Measurements from ENCODE around the gene UBL5.
A peak's percentile ranks its signal among the peaks of the same experiment; 100 is the strongest.
"Not testable (repeated sequence)": the region's sequence is repeated elsewhere in the genome, so short reads cannot be mapped to it uniquely, and the experiment has no call there.

UBL5 gene

DNA sequence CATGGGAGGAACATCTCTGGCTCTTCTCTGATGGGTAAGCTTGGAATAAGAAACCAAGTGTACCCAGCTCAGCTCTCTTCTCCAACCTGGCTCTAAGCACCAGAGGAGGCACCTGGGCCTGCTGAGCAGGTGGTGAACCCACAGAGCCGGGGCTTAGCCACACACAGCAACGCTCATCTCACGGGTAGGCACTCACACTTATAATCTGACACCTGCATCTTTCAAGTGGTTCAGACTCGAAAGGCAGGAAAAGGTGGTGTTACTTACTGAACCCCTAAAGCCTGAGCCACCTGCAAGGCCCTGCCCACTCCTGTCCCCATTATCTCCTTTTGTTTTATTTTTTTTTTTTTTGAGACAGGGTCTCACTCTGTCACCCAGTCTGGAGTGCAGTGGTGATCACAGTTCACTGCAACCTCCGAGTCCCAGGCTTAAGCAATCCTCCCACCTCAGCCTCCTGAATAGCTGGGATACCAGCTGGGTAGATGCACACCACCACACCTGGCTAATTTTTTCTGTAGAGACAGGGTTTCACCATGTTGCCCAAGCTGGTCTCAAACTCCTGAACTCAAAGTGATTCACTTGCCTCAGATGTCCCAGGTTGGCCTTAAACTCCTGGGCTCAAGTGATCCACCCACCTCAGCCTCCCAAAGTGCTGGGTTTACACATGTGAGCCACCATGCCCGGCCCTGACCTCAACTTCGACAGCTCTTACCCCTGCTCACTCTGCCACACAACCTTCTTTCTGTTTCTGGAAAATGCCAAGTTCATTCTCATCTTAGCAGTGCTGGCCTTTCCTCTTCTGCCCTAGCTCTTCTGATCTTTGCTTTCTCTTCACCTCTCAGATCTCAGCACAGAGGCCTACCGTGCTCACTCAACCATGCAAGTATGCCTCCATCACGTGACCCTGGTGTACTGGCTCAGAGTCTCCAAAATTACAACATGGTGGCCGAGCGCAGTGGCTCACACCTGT is 18.6 kb upstream of the UBL5 start:
- peaks cover 38% of the 10 kb centered on the region for H3K36me3 ChIP-seq
- DNase-seq: no peak
- H3K27ac ChIP-seq: no peak overlapping the region
- no peaks in the 10 kb centered on the region for H3K27me3 ChIP-seq (ENCODE audit: insufficient read depth, low read depth, severe bottlenecking)
- no peak overlapping the region for H3K4me3 ChIP-seq (ENCODE audit: low read depth, low read length)
- TF ChIP-seq, protein P1, sequence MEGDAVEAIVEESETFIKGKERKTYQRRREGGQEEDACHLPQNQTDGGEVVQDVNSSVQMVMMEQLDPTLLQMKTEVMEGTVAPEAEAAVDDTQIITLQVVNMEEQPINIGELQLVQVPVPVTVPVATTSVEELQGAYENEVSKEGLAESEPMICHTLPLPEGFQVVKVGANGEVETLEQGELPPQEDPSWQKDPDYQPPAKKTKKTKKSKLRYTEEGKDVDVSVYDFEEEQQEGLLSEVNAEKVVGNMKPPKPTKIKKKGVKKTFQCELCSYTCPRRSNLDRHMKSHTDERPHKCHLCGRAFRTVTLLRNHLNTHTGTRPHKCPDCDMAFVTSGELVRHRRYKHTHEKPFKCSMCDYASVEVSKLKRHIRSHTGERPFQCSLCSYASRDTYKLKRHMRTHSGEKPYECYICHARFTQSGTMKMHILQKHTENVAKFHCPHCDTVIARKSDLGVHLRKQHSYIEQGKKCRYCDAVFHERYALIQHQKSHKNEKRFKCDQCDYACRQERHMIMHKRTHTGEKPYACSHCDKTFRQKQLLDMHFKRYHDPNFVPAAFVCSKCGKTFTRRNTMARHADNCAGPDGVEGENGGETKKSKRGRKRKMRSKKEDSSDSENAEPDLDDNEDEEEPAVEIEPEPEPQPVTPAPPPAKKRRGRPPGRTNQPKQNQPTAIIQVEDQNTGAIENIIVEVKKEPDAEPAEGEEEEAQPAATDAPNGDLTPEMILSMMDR (IDR thresholded peaks at IDR 0.05; ENCODE audit: low read depth, low read length): no peak
- no peaks in the 10 kb centered on the region for H3K9me3 ChIP-seq (ENCODE audit: severe bottlenecking)

DNA sequence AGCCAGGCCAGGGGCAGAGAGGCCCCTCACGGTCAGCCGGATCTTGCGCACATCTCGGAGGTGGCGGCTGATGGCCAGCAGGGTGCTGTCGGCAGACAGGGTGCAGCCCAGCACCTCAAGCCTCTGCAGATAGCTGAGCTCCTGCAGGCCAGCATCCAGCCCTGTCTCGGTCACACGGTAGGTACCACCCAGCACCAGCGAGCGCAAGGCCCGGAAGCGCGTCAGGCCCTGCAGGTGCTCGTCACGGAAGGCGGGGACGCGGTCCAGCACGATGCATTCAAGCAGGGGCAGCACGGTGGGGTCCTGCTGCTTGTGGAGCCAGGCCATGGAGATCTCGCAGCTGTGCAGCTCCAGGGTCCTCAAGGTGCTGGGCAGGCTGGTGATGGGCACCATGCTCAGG is 16.6 kb upstream of the UBL5 start:
- DNase-seq: no peak
- no peak overlapping the region for H3K27ac ChIP-seq
- H3K4me3 ChIP-seq (ENCODE audit: low read depth, low read length): no peak overlapping the region
- H3K27me3 ChIP-seq (ENCODE audit: insufficient read depth, low read depth, severe bottlenecking): no peaks in the 10 kb centered on the region
- H3K36me3 ChIP-seq: peaks cover 47% of the 10 kb centered on the region
- TF ChIP-seq, protein P1 (IDR thresholded peaks at IDR 0.05; ENCODE audit: low read depth, low read length): no peak
- H3K9me3 ChIP-seq (ENCODE audit: severe bottlenecking): no peaks in the 10 kb centered on the region

DNA sequence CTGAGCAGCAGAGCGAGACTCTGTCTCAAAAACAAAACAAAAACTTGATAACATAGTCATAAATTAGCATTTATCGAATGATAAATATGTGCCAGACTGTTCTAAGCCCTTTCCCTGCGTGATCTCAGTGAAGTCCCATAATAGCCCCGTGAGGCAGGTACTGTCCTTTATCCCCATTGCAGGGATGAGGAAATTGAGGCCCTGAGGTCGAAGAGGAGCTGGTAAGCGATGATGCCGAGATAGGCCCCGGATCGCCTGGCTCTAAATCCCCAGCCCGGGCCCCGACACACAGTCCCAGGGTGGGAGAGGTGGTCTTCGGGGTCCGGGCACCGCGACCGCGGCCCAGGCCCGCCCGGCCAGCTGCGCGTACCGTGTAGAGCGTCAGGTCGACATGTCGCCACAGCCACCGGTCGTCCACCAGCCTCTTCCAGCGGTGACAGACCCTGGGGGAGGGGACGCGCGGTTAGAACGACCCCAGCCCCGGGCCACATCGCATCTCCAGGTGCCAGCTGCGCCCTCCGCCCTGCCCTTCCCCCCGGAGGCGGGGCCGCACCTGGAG is 9.5 kb upstream of the UBL5 start:
- Histone ChIP-seq H3K9me3 (ENCODE audit: severe bottlenecking) (no peaks in the 10 kb centered on the region), H3K4me3 (ENCODE audit: low read depth, low read length) (peak overlapping the region; percentile 91)
- DNase-seq: no peak

DNA sequence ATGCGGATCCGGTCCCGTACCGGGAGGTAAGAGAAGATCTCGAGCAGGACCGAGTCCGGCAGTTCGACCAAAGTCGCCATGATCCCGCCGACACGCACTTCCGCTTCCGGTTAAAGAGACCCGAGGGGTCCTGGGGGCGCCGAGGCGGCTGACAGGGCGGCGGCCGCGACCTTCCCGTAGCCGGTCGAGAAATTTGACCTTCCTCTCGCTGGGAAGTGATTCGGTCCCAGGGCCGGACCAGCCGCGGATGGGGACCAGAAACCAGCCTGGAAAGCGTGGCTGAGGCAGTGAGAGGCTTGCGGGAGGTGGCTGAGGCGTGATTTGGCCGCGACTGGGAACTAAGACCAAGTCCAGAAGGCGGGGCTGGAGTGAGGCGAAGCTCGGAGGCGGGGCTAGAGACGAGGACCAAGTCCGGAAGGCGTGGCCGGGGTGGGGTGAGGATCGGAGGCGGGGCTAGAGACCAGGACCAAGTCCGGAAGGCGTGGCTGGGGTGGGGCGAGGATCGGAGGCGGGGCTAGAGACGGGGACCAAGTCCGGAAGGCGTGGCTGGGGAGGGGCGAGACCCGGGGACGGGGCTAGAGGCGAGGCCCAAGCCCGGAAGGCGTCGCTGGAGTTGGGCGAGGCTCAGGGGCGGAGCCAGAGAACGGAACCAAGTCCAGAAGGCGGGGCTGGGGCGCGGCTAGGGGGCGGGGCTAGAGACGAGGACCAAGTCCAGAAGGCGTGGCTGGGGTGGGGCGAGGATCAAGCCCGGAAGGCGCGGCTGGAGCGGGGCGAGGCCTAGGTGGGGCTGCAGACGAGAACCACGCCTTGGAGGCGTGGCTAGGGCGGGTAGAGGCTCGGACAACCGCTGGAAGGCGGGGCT is 8.8 kb upstream of the UBL5 start, which contains the start of gene FBXL12:
TSS of gene FBXL12 (minus strand) at position 346 of the 862 bp plus-strand sequence. CDS start at position 80, 266 bp downstream.
- DNase-seq: peak; percentile 100
- Histone ChIP-seq H3K4me3 (ENCODE audit: low read depth, low read length) (peak within 1 kb of the TSS; percentile 91), H3K27ac (peak within 1 kb of the TSS; percentile 93), H3K27me3 (ENCODE audit: insufficient read depth, low read depth, severe bottlenecking) (no peaks in the 10 kb centered on the region), H3K36me3 (peaks cover 29% of the 10 kb centered on the region), H3K9me3 (ENCODE audit: severe bottlenecking) (no peaks in the 10 kb centered on the region)
- TF ChIP-seq, protein P1 (IDR thresholded peaks at IDR 0.05; ENCODE audit: low read depth, low read length): no peak

More for the DNA sequence above, 9.5 kb upstream of the UBL5 start:
- no peaks in the 10 kb centered on the region for H3K27me3 ChIP-seq (ENCODE audit: insufficient read depth, low read depth, severe bottlenecking)
- peaks cover 34% of the 10 kb centered on the region for H3K36me3 ChIP-seq
- peak overlapping the region; percentile 93 for H3K27ac ChIP-seq
- TF ChIP-seq, protein P1 (IDR thresholded peaks at IDR 0.05; ENCODE audit: low read depth, low read length): no peak

DNA sequence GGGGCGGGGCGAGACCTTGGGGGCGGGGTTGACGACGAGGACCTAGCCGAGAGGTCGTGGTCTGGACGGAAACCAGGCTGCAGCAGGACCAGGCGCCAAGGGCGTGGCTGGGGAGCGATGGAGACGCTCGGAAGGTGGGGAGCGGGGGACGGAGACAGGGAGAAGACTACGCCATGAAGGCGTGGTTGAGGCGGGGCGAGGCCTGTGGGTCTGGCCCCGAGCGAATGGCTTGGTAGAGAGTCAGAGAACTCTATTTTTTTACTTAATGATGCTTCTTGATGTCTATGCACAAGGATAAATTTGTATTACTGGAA is 8.2 kb upstream of the UBL5 start:
- Histone ChIP-seq H3K27me3 (ENCODE audit: insufficient read depth, low read depth, severe bottlenecking) (no peaks in the 10 kb centered on the region), H3K36me3 (peaks cover 26% of the 10 kb centered on the region), H3K27ac (peak overlapping the region; percentile 39), H3K9me3 (ENCODE audit: severe bottlenecking) (no peaks in the 10 kb centered on the region), H3K4me3 (ENCODE audit: low read depth, low read length) (peak overlapping the region; percentile 11)
- DNase-seq: no peak
- TF ChIP-seq, protein P1 (IDR thresholded peaks at IDR 0.05; ENCODE audit: low read depth, low read length): no peak

DNA sequence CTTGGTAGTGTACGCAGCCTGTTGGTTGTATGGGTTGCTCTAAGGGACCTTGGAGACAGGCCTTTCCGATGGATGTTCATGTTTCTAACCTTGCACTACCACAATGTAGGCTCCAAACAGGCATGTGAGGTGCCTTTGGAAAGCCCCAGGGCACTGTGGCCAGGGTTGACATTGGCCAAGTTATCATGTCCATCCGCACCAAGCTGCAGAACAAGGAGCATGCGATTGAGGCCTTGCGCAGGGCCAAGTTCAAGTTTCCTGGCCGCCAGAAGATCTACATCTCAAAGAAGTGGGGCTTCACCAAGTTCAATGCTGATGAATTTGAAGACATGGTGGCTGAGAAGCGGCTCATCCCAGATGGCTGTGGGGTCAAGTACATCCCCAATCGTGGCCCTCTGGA is 7.7 kb upstream of the UBL5 start:
- not testable (repeated sequence) for H3K27me3 ChIP-seq (ENCODE audit: insufficient read depth, low read depth, severe bottlenecking); DNase-seq; H3K9me3 ChIP-seq (ENCODE audit: severe bottlenecking)
- Histone ChIP-seq H3K36me3 (peaks cover 26% of the 10 kb centered on the region), H3K27ac (peak overlapping the region; percentile 39), H3K4me3 (ENCODE audit: low read depth, low read length) (peak overlapping the region; percentile 11; the same call in 1 of the 2 replicates)

Measured in WERI-Rb-1 (cell line).